ENCODE results near the gene ICAM5.

DNA sequence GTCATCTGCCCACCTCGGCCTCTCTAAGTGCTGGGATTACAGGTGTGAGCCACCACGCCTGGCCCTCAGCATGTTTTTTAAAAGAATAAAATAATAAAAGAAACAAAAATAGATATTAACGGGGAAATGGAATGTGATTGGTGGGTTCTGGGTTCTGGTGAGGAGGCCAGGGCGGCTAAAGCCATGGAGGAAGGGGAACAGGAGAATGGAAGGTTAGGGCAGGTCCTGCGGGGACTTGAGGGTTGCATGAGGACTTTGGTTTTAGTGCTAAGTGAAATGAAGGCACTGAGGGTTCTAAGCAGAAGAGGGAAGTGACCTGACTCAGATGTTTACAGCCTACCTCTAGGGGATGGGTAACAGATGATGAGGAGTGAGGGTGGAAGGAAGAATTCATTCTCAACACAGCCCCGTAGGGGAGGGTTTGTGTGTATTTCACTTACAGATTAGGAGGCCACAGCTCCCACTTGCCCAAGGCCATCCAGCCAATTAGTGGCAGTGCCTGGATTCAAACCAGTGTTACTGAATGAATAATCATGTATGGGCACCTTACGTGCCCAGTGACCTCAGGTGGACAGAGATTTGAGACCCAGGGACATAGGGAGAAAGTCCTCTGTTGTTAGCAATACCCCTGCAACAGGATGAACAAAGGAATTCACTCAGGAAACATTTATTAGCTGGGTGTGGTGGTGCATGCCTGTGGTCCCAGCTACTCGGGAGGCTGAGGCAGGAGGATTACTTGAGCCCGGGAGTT is 44.4 kb upstream of the ICAM5 start:
- TF ChIP-seq, protein P1, sequence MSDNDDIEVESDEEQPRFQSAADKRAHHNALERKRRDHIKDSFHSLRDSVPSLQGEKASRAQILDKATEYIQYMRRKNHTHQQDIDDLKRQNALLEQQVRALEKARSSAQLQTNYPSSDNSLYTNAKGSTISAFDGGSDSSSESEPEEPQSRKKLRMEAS (IDR thresholded peaks at IDR 0.05) = no peak
- TF ChIP-seq, protein P2, sequence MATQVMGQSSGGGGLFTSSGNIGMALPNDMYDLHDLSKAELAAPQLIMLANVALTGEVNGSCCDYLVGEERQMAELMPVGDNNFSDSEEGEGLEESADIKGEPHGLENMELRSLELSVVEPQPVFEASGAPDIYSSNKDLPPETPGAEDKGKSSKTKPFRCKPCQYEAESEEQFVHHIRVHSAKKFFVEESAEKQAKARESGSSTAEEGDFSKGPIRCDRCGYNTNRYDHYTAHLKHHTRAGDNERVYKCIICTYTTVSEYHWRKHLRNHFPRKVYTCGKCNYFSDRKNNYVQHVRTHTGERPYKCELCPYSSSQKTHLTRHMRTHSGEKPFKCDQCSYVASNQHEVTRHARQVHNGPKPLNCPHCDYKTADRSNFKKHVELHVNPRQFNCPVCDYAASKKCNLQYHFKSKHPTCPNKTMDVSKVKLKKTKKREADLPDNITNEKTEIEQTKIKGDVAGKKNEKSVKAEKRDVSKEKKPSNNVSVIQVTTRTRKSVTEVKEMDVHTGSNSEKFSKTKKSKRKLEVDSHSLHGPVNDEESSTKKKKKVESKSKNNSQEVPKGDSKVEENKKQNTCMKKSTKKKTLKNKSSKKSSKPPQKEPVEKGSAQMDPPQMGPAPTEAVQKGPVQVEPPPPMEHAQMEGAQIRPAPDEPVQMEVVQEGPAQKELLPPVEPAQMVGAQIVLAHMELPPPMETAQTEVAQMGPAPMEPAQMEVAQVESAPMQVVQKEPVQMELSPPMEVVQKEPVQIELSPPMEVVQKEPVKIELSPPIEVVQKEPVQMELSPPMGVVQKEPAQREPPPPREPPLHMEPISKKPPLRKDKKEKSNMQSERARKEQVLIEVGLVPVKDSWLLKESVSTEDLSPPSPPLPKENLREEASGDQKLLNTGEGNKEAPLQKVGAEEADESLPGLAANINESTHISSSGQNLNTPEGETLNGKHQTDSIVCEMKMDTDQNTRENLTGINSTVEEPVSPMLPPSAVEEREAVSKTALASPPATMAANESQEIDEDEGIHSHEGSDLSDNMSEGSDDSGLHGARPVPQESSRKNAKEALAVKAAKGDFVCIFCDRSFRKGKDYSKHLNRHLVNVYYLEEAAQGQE (IDR thresholded peaks at IDR 0.05; ENCODE audit: low read depth) = no peak
- TF ChIP-seq RAD21 (IDR thresholded peaks at IDR 0.05; ENCODE audit: low read depth) (no peak), CEBPB (IDR thresholded peaks at IDR 0.05) (no peak), EGR1 (IDR thresholded peaks at IDR 0.05) (no peak), CREB1 (IDR thresholded peaks at IDR 0.05; ENCODE audit: low read depth) (no peak), FOXM1 (IDR thresholded peaks at IDR 0.05; ENCODE audit: borderline replicate concordance, low read depth) (no peak), EP300 (IDR thresholded peaks at IDR 0.05; ENCODE audit: borderline replicate concordance) (no peak), YY1 (IDR thresholded peaks at IDR 0.05; ENCODE audit: low read depth) (no peak), TAF1 (IDR thresholded peaks at IDR 0.05; ENCODE audit: low read depth) (no peak)
- TF ChIP-seq, protein P3, sequence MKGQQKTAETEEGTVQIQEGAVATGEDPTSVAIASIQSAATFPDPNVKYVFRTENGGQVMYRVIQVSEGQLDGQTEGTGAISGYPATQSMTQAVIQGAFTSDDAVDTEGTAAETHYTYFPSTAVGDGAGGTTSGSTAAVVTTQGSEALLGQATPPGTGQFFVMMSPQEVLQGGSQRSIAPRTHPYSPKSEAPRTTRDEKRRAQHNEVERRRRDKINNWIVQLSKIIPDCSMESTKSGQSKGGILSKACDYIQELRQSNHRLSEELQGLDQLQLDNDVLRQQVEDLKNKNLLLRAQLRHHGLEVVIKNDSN (IDR thresholded peaks at IDR 0.05) = no peak

Data from Ishikawa (cell line).